Measurements from ENCODE around the gene RPS6KA2. TPM values are rescaled to one million over a fixed set of nuclear protein-coding genes. Genes with fewer than 3 reads are reported as not detected.

The RPS6KA2 gene
- total RNA-seq, 3 donors from 2014 or later, result 8.6 to 21.3 (median 18.7) TPM

DNA sequence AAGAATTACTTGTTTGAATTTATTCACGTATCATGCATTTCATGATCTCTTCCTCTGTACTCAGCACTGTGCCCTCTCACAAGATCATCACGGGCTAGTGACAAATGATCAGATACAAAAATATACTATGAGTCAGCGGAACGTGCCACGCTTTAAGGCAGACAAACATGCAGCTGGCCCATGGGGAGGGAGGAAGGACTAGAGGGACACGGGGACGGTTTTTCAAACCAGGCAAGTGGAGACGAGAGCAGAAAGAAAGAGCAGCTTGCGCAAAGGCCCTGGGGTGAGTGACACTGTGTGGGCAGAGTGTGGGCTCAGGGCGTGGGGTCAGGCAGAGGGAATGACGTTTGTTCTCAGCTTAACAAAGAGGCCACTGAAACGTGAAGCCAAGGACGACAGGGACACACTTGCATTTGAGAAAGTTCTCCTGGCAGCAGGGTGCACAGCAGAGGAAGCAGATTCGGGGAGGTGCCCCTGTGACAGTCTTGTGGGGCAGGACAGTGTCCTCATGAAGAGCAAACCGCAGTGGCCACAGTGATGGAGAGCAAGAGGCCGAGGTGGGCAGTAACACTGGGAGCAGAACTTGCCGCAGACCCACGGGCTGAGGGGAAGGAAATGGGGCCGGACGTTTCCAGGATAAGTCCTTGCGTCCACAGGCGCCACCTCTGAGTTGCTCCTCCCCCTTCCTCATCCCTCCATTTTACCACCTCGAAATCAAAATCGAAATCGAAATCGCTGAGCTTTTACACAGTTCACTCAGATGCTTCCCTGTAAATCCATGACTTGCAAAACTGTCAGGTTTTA lies 6.9 kb upstream of the RPS6KA2 start:
- DNase-seq, result no peak
- H3K9me3 ChIP-seq, result no peaks in the 10 kb centered on the region
- TF ChIP-seq, protein P1, sequence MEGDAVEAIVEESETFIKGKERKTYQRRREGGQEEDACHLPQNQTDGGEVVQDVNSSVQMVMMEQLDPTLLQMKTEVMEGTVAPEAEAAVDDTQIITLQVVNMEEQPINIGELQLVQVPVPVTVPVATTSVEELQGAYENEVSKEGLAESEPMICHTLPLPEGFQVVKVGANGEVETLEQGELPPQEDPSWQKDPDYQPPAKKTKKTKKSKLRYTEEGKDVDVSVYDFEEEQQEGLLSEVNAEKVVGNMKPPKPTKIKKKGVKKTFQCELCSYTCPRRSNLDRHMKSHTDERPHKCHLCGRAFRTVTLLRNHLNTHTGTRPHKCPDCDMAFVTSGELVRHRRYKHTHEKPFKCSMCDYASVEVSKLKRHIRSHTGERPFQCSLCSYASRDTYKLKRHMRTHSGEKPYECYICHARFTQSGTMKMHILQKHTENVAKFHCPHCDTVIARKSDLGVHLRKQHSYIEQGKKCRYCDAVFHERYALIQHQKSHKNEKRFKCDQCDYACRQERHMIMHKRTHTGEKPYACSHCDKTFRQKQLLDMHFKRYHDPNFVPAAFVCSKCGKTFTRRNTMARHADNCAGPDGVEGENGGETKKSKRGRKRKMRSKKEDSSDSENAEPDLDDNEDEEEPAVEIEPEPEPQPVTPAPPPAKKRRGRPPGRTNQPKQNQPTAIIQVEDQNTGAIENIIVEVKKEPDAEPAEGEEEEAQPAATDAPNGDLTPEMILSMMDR (IDR thresholded peaks at IDR 0.05), result no peak
- intact Hi-C loops (cut with DNase I, micrococcal nuclease), result no loop called here
- H3K4me3 ChIP-seq, result no peak overlapping the region
- peaks cover 1% of the 10 kb centered on the region for H3K4me1 ChIP-seq (ENCODE audit: low read depth)
- H3K36me3 ChIP-seq (ENCODE audit: low read depth), result no peaks in the 10 kb centered on the region
- peak; percentile 42 for ATAC-seq

DNA sequence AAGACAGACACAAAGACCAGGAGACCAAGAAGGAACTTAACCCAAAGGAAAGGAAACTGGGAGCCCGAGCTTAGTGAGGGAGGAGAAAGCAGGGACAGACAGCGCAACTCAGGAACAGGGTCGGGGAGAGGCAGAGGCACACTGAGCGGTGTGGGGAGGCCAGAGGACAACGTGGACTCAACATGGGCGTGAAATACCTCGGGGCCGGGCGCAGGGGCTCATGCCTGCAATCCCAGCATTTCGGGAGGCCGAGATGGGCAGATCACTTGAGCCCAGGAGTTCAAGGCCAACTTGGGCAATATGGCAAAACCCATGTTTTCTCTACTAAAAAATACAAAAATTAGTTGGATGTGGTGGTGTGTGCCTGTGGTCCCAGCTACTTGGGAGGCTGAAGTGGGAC lies 5.7 kb upstream of the RPS6KA2 start:
- Histone ChIP-seq H3K4me3 (no peak overlapping the region), H3K9me3 (no peaks in the 10 kb centered on the region), H3K36me3 (ENCODE audit: low read depth) (no peaks in the 10 kb centered on the region), H3K4me1 (ENCODE audit: low read depth) (peaks cover 9% of the 10 kb centered on the region)
- ATAC-seq (no peak), DNase-seq (no peak)
- TF ChIP-seq, protein P1 (IDR thresholded peaks at IDR 0.05), result no peak
- intact Hi-C loops (cut with DNase I, micrococcal nuclease), result no loop called here

DNA sequence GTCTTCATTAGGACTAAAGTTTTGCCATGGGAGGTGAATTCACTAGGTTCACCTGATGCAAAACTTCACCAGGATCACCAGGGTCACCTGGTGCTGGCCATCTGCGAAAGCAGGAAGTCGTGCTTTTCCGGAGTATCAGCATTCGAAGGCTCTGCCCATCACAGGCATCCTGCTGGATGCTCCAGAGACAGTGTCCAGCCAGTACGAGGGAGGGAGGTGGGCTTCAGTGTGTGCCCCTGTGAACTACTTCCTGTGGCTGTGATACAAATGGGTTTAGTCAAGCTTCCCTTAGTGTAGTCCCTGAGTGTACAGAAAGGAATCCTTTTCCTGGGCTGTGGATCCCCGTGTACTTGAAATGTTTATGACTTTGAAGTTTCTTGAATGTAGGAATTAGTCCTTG lies 3.4 kb upstream of the RPS6KA2 start:
- ATAC-seq, result no peak
- TF ChIP-seq, protein P1 (IDR thresholded peaks at IDR 0.05), result no peak
- Histone ChIP-seq H3K4me3 (no peak overlapping the region), H3K4me1 (ENCODE audit: low read depth) (peaks cover 12% of the 10 kb centered on the region), H3K36me3 (ENCODE audit: low read depth) (no peaks in the 10 kb centered on the region), H3K9me3 (no peaks in the 10 kb centered on the region)
- DNase-seq, result no peak
- intact Hi-C loops (cut with DNase I, micrococcal nuclease), result no loop called here

DNA sequence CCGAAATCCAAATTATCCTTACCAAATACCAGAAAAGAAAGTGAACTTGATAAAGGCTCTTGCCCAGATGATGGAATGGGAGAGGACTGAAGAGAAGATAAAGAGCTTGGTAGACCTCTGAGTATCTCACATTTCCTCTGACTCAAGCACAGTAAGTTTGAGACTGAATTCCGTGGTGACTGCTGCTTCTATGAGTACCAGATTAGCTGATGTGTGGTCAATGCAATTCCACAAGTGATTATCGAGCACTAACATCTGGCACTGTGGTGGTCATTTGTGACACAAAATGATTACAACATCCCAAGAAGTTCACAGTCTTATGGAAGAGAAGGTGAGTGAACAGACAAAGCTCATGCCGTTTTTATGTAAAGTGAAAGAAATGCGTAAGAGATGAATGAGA lies 2.6 kb upstream of the RPS6KA2 start:
- Histone ChIP-seq H3K4me3 (no peak overlapping the region), H3K9me3 (no peaks in the 10 kb centered on the region), H3K4me1 (ENCODE audit: low read depth) (peaks cover 12% of the 10 kb centered on the region), H3K36me3 (ENCODE audit: low read depth) (no peaks in the 10 kb centered on the region)
- ATAC-seq (no peak), DNase-seq (no peak)
- TF ChIP-seq, protein P1 (IDR thresholded peaks at IDR 0.05), result no peak
- intact Hi-C loops (cut with DNase I, micrococcal nuclease), result no loop called here

DNA sequence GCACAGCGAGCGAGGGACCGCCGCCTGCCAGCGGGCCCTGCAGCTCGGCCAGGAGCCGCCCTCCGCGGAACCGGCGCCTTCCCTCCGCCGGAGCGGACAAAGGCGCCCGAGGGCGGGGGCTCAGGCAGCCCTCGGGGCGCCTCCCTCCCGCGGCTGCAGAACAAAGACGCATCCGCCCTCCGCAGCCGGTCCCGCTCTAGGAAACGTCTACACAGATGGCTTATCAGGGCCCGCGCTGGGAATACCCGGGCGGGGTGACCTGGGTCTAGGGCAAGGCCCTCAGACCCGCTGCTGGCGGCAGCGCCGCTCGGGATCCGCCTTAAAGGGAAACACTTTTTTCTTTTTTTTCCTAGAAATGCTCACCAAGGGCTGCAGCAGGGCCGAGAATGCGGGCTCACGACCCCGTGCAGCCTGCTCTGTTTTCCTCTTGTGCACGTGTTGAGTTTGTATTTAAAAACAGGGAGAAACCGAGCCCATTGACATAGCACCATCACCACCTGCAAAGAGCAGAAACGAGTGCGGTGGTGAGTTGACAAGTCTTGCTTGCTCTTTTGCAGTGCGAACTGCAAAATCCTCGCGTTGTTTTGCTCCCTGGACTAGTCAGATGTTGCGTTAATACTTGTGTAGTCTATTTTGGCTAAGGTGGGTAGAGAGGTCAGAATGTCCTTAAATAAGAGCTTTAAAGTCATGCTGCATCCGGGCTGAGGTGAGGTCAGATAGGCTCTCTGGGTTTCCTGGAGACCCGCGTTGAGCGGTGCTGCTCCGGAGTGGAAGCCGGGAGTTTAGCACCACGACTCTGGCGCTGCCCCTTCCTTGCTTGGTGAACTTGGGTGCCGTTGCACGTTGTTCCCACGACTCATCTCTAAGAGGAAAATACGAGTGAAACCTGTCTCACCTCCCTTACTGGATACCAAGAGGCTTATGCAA lies 1.1 kb upstream of the RPS6KA2 start:
- no peaks in the 10 kb centered on the region for H3K9me3 ChIP-seq
- H3K4me1 ChIP-seq (ENCODE audit: low read depth), result peaks cover 12% of the 10 kb centered on the region
- peak overlapping the region; percentile 16 for H3K4me3 ChIP-seq
- intact Hi-C loops (cut with DNase I, micrococcal nuclease), result no loop called here
- TF ChIP-seq, protein P1 (IDR thresholded peaks at IDR 0.05), result no peak
- DNase-seq, result peak; percentile 74 to 88 (median 82)
- ATAC-seq, result peak; percentile 47
- no peaks in the 10 kb centered on the region for H3K36me3 ChIP-seq (ENCODE audit: low read depth)

Measured in mucosa of descending colon (tissue), 3 donors.